WI38 (cell line): ENCODE results near the gene TMEM222.

Experiments used
- H3K4me3 ChIP-seq: 2 replicates; pipeline ENCODE4 v1.5.1; 2011; ENCODE audit warnings: low read depth, mild to moderate bottlenecking, control low read depth, low read length
- CTCF ChIP-seq: IDR thresholded peaks from 2 replicates; pipeline ENCODE4 v1.5.1; 2012; ENCODE audit warnings: low read depth, mild to moderate bottlenecking, control low read depth, low read length

Gene TMEM222

GRCh38 chr1:27342778-27343638 lies 21.0 kb downstream of the TMEM222 start:
- H3K4me3 ChIP-seq, result no peak overlapping the region
- no peak for TF ChIP-seq CTCF

GRCh38 chr1:27343639-27344025 lies 21.7 kb downstream of the TMEM222 start:
- no peak overlapping the region for H3K4me3 ChIP-seq
- TF ChIP-seq CTCF, result no peak

GRCh38 chr1:27345272-27345671 lies 23.3 kb downstream of the TMEM222 start:
- no peak overlapping the region for H3K4me3 ChIP-seq
- no peak for TF ChIP-seq CTCF

GRCh38 chr1:27346357-27346756 lies 24.4 kb downstream of the TMEM222 start:
- H3K4me3 ChIP-seq, result no peak overlapping the region
- no peak for TF ChIP-seq CTCF

GRCh38 chr1:27346991-27347624 lies 25.1 kb downstream of the TMEM222 start:
- no peak overlapping the region for H3K4me3 ChIP-seq
- no peak for TF ChIP-seq CTCF

- TF ChIP-seq CTCF, result no peak
- peak overlapping the region; percentile 53 for H3K4me3 ChIP-seq
Measured at GRCh38 chr1:27348861-27349783, 27.2 kb downstream of the TMEM222 start.
